ENCODE data around the gene LRRC7.

LRRC7 gene

DNA sequence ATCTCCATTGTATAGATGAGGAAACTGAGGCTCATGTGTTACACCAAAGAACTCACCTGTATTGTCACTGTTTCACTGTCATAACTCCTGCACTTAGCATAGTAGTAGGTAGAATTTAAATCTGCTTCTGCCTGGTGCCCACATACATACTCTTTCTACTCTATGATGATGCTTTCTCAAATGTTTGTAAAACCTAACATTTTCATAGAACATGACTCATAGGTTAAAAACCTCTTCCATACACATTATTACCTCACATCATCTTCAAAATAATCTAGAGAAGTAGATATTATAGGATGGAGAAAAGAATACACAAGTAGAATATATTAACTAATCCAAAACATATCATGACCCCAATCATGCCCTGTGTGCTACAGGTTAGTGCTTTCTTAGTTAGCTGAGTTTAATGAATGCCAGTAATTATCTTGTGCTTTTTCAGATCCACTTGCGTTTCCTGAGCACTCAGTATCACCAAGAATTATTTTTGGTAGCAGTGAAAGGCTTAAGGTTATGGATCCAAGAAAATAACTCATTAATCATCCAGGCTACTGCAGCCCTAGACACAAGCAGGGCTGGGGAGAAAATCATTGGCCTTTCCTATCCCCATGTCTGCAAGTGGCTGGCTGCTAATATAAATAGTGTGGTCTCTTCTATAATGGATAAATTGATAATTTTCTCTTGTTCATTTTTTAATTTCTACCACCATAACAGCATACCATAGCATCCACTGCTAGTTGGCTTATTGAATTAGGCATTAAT is 480.8 kb downstream of the LRRC7 start:
- DNase-seq, result peak; percentile 35

DNA sequence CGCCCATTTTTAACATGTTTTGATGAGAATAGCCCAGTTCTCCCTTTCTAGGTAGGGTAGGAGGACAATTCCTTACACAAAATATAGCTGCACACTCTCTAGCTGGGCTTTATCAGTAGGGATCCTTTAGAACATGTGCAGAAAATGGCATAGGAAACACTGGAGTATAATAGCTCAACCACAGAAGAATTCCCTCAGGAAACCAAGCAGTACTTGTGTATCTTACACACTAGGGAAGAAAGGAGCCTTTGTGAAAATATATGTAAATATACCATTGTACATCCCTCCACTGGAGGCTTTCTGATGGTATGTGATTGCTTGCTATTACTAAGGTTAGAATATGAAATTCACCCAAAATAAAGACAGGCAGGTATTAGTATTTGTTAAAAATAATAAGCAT is 484.2 kb downstream of the LRRC7 start:
- DNase-seq, result no peak

DNA sequence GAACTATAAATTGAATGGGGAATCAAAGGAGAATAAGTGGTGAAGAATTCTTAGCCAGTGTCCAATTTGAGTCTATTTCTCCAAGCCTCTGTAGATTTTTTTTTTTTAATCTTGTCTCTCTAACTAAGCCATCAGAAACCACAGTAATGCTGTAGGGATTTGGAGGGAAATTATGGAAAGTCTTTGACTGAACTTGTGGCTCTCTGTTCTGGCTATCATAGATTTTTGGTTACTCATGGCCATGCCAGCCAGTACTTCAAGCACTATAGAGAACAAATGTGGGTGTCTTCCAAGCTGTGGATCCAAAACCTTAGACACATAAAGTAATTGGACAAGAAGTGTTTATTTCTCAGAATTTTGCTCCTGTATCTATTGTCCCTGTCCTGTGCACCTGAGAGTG is 489.8 kb downstream of the LRRC7 start:
- DNase-seq, result peak; percentile 11

- DNase-seq, result no peak
Observed at GRCh38 chr1:70061231-70061630, 493.5 kb downstream of the LRRC7 start.

- DNase-seq, result no peak
Observed at GRCh38 chr1:70063861-70064260, 496.1 kb downstream of the LRRC7 start.

- no peak for DNase-seq
Observed at GRCh38 chr1:70066711-70067110, 499.0 kb downstream of the LRRC7 start.

- DNase-seq, result peak; percentile 52
Observed at GRCh38 chr1:70071601-70072000, 503.9 kb downstream of the LRRC7 start.

DNA sequence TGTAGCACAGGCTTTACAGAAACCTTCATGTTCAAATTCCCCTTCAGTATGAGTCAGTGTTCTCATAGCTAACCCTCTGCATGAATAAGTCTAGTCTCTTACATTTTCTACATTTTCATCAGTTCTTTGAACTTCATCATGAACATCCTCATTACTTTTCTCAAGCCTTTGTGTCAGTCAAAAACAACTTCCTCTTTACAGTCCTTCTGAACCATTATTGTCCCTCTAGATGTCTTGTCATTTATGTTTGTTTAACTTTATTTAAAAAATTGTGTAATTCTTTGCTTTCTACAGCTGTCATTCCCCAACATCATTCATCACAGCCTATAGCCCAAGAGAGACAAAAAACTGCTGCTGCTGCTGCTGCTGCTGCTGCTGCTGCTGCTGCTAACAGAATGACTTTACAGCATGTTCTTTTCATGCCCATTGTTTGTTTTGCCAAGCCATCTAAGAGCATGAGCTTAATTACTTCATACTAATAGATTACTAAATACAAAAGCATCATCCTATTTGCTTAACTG is 504.6 kb downstream of the LRRC7 start:
- DNase-seq, result peak; percentile 59

DNA sequence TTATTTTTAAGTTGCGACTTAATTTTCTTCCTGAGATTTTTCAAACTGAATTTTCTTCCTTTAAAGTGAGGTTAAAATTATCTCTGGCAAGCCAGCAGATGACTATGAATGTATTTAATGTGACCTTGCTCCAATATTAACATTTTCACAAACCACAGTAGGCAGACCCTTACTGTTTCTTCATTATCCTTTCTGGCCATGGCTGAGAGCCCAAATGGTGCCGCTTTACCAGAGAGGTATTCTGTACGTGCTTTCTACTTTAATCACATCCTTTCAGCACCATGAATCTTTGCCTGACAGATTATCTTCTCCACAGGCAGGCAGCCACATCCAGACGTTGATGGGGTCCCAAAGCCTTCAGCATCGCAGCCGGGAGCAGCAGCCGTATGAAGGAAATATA is 508.0 kb downstream of the LRRC7 start:
- no peak for DNase-seq

- no peak for DNase-seq
Observed at GRCh38 chr1:70077066-70077465, 509.3 kb downstream of the LRRC7 start.

DNA sequence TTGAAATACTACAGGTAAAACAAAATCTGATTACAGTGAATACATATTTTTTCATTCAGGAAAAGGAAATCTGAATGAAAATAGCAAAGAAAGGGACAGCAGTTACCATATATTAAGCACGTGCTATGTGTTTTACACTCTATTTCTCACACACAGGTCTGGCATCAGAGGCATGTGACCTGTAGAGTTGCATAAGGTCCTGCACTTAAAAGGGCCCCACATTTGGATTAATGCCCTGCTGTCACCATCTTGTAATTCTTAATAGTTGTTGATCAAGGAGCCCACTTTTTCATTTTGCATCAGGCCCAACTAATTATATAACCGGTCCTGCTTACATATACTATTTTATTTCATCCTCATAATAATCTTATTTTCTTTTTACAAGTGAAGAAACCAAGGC is 511.8 kb downstream of the LRRC7 start:
- DNase-seq, result no peak

DNA sequence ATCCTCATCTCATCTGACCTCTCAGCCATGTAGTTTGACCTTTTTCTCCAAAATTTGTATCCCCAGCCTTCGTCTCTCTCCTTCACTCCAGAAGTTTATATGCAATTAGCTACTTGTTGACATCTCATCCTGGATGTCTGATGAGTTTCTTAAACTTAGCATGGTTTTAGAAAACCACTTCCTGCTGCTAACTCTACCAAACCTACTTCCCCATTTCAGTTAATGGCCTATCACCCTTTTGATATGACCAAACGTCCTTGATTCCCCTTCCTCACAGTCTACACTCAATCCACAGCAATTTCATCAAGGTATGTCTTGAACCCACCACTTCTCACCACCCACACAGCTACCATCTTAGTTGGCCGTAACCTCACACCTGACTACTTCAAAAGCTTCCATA is 515.8 kb downstream of the LRRC7 start:
- DNase-seq, result no peak

GRCh38 chr1:70084314-70084915 is 516.7 kb downstream of the LRRC7 start:
- DNase-seq, result peak; percentile 63

GRCh38 chr1:70085521-70085920 is 517.8 kb downstream of the LRRC7 start:
- DNase-seq, result no peak

DNA sequence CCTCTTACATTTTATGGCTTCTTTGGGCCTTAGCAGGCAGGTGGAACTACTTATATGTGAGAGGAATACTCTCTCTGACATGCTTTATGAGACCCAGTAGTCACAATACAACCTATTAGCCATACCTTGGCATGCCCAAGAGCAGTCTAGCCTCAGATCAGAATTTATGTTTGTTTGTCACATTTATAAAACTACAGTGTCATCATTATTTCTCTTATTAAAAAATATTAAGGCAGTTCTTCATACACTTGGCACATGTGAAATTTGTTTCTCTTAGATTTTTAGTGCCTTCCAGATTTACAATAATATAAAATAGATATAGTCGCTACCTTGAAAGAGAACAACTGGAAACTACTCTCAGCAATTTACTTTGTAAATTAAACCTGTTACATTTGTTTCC is 519.2 kb downstream of the LRRC7 start:
- no peak for DNase-seq

- DNase-seq, result peak; percentile 55
Observed at GRCh38 chr1:70090141-70090540, 522.4 kb downstream of the LRRC7 start.

DNA sequence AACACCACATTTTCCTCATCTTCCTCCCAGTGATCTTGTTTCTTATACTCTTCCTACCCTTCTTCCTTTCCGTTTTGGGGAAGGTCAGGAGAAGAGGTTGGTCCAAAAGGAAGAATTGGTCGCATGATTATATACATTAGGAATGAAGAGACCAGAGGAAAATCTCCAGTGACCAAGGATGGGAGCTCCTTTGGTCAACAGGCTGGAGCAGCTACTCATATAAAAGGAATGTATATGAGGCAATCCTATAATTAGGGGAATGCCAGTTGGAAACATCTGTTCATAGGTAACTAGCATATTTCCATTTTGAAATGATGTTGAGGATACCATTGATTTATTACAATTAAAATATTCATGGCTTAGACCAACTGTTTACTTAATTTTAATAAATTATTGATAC is 523.2 kb downstream of the LRRC7 start:
- DNase-seq, result peak; percentile 92

- no peak for DNase-seq
Observed at GRCh38 chr1:70091811-70092210, 524.1 kb downstream of the LRRC7 start.

GRCh38 chr1:70092526-70092925 is 524.8 kb downstream of the LRRC7 start:
- DNase-seq, result no peak

- DNase-seq, result no peak
Observed at GRCh38 chr1:70093250-70093975, 525.7 kb downstream of the LRRC7 start.

DNA sequence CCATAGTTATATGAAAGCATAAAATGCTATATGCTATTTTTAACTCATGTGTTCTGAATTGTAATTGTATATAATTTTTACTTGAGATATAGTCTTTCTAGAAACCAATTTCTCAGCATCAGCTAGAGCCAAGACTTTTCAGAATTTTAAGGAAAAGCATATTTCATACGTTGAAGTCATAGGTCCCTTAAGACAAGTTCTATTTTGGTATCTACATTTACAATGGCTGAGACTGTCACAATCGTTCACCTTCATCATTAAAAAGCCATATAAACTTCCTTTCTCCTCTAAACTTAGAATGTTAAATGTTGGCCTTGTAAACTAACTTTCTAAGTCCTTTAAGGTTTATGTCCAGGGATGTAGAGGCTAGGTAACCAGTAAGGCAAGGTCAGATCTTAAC is 533.5 kb downstream of the LRRC7 start:
- no peak for DNase-seq

- no peak for DNase-seq
Observed at GRCh38 chr1:70101774-70102173, 534.1 kb downstream of the LRRC7 start.

GRCh38 chr1:70103770-70104169 is 536.0 kb downstream of the LRRC7 start:
- DNase-seq, result no peak

DNA sequence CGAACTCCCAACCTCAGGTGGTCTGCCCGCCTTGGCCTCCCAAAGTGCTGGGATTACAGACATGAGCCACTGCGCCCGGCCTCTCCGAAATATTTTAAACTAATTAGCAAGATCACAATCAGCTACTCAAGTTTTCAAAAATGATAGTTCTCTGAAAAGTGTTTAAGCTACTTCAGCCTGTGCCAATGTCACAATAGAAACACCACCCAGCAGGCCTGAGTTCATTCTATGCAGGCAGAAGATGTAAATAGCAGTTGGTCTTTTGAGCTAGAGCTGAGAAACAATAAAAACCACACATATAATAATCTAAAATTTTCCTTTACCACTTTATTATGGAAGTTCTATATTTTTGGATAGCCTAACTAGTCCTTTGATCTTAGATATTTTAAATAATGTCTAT is 541.5 kb downstream of the LRRC7 start:
- no peak for DNase-seq
